Activated CD8-positive, alpha-beta memory T cell treated with anti-CD3 and anti-CD28 coated beads, Interleukin-2, amount 50 U/mL, for 1 hour (primary cell): ENCODE data around the gene HLTF.

Experiments used
- DNase-seq: peaks from one replicate; pipeline ENCODE4 v3.0.0-alpha.2; 2020; ENCODE audit errors: extremely low read depth

The HLTF gene

DNA sequence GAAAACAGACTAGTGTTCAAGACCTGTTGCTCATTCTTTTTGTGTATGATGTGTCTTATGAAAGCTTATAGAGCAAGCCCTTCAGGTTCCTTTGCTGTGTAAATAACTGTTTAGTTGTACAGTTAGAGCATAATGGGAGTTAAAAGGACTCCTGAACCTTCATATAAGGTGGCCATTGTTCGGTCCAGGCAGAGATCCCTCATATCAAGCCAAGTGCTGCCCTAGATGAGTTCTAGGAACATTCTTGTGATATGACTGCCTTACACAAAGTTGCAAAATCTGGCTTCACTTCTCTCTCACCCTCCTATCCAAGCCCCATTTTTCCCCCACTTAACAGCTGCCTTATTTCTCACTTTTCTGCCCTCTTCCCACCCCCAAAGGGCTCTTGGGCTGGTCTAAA is 68.1 kb downstream of the HLTF start:
- DNase-seq = no peak

GRCh38 chr3:149016669-149017541 is 69.4 kb downstream of the HLTF start:
- no peak for DNase-seq

DNA sequence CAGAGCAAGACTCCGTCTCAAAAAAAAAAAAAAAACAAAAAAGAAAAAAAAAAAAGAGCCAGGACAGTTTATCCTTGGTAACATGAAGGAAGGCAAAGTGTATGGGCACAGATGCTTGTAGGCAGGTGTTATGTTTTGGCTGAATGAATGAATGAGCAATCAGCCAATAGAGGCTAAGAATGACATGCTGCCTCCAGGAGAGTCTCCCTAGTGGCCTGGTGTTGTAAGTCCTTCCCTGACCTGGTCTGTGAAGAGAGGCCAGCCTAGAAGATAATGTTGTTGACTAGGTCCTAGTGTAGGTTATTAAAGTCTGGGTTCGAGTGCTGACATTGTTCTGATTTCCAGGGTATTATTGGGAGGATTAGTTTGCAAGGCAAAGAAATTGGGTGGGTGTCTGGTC is 70.1 kb downstream of the HLTF start:
- DNase-seq = no peak

GRCh38 chr3:149015393-149015792 is 70.9 kb downstream of the HLTF start:
- DNase-seq = no peak

GRCh38 chr3:149013726-149014125 is 72.6 kb downstream of the HLTF start:
- no peak for DNase-seq

- DNase-seq = no peak
Observed at GRCh38 chr3:149011676-149012075, 74.7 kb downstream of the HLTF start.

DNA sequence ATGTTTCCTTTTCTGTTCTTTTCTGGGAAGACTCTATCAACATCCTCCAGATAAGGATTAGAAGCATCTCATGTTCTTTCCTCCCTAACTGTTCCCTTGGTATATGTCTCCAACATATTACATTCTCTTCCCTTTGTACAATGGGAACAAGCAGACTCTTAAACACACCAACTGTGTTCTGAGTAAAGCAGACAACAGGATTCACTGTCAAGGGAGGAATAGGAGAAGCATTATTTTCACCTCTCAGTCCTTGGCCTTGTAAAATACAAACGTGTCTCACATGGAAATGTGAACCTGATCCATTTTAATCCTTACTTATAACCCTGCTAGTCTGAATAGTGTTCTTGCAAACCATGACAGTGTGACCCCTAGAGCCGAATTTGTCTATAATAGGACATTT is 75.4 kb downstream of the HLTF start:
- DNase-seq = no peak

DNA sequence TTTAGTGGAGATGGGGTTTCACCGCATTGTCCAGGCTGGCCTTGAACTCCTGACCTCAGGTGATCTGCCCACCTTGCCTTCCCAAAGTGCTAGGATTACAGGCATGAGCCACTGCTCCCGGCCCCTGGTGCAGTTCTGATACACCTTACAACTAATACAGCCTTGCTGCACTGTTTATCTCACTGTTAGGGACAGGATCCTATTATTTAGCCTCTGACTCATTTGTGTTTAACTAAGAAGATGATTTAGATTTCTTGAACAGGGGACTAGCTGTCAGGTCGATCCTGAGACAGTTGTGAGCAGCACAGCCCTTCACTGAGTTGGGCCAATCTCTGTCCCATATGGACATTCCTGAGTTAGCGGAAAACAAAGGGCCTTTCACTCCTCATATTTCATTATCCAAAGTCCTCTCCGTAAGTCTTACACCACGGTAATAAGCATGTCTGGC is 75.8 kb downstream of the HLTF start:
- DNase-seq = no peak

DNA sequence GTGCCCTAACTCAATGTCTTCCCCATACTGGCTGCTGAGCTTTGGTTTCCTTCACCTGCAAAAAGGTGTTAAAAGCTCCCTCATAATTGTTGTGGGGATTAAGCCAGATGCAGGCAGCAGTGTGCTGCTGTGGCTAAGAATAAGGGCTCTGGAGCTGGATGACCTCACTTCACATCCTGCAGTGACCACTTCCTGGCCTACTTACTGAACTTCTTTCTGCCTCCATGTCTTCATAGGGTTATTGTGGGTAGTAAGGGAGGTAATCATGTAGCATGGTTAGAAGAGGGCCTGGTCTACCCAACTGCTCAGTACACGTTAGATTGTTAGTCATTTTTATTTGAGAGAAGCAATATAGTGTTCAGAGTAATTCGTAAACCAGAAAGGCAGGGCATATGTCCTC is 76.6 kb downstream of the HLTF start:
- no peak for DNase-seq

GRCh38 chr3:149007567-149008257 is 78.6 kb downstream of the HLTF start:
- no peak for DNase-seq

- no peak for DNase-seq
Observed at GRCh38 chr3:149005416-149005815, 80.9 kb downstream of the HLTF start.

DNA sequence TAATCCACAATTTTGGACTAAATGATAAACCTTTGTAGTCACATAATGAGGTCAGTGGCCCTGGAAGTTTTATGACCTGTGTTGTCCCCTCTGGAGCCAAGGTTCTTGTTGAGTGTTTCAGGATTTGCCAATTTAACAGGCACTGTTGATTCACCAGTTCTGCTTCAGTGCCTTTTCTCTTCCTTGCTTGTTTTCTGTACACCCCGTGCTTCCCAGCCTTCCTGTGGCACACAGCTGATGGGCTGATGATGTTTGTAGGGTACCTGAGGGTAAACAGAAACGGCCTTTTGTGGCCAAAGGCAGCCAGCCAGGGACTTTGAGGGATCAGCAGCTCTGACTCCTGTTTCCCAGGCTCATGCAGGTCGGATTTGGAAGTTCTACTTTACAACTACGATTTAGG is 81.7 kb downstream of the HLTF start:
- no peak for DNase-seq

DNA sequence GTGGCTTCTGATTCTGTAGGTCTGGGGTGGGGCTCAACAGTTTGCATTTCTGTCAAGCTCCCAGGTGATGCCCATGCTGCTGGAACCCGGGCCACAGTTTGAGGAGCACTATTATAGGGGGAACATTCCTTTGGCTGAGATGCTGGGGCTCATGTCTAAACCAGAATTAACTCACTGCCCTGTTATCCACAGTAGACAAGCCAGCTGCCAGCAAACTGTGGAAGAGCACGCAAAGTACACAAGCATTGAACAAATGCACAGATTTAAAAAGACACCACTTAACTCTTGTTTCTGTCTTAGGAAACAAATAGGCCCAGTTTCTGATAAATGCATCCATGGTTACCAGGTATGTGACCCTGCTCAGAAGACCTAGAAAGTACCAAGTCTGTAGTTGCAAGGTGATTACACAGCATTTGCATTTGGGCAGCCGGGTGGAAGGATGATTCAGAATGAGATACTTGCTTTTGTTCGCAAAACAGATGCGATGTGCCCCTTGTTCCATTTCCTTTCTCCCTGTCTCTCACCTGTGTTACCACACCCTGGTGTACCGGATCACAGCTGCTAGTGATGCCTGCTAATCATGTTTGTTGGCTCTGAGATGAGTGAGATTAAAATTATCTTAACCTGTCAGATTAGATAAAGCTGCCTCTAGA is 82.6 kb downstream of the HLTF start:
- no peak for DNase-seq

DNA sequence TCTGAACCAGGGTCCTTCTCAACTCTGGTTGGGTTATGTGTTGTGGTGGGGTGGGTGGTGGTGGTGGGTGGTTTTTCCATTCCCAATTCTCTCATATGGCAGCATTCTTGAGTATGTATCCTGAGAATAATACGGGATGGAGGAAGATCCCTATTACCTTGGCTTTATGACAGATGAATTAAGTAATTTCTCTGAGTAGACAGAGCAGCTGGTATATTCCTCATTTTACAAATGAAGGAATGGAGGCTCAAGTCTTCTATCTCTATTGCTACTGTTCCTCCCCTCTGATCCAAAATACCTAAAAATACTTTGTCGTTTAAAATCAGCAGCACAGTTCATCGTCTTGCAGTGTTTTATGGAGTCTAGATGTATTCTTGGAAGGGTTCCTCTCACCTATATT is 84.6 kb downstream of the HLTF start:
- DNase-seq = no peak

DNA sequence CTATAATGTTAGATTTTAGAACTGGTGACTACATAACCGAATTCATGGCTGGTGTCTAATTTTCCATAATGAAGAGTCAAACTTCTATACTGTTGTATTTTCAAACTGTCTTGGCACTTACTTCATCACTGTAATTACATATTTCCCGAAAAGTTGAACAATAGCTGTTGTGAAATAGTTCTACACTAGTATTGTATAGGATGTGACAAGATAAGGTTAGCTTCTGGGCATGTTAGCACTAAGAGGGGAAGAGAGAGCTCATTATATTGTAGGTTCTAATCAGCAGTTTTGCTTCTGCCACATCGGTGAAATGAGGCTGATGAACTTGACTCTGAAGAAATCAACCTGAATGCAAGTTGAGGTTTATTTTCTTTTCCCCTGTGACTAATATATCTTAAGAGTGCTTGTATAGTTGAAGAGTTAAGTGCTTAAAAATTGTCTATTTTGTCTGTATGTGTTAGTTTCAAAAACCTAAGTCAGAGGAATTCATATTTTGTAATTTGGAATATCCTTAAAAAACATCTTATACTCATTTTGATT is 86.1 kb downstream of the HLTF start:
- no peak for DNase-seq

GRCh38 chr3:148999806-149000205 is 86.5 kb downstream of the HLTF start:
- no peak for DNase-seq

DNA sequence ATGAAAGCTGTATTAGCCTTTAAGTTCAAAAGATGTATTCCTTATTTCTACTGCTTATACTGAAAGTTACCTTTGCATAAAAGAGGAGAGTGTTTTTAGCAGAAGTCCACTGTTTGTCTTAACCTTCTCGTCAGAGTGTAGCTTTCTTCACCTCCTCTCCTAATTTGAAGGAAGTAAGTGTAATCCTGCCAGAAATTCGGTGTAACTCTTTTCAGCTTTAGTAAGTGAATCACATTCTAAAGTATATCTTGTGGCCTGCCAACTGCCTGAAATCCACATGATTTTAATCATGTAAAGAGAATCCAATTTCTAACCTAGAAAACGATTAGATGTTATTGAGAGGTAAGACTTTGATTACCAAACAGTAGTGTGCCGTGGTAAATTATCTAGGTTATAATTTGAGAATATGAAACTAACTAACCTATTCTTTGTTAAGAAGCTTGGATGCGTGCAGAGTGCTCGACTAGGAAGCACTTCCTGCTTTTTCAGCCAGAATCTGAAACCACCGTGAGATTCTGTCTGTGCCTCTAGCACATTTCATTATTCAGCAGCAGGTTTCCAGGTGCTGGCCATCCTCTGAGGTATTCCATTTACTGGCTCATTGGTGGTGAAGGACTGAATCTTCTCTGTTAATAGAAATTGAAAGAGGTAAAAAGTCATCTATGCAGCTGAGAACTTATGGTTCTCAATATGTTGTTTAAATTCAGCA is 87.5 kb downstream of the HLTF start:
- no peak for DNase-seq

DNA sequence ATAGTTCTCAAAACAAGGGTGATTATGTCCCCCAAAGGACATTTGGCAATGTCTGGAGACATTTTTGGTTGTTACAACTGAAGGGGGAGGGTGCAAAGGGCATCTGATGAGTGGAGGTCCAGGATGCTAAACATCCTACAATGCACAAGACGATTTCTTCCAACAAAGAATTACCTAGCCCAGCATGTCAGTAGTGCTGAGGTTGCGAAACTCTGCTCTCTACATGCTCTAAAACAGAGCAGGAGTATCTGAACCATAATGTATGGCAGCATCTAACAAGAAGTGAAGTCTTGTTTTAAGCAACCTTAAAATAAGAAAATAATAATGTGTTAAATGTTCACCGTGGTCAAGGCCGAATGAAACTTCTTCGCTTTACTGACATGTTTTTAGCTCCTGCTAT is 88.0 kb downstream of the HLTF start:
- DNase-seq = no peak

DNA sequence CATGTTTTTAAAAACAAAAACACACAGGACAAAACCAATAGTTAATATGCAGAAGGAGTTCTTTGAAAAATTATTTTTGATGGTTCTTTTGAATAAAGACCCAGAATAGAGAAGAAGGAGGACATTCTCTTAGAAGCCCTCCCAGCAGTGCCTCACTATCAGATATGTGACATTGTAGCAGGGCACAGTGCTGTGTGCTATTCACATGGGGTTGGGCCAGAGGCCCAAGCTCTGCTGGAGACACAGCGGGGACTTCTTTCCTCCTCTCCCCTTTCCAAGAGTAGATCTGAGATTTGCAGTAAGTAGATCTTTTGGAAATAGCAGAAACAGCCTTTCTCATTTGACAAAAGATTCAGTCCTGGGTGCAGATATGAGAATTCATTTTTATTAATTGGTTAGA is 88.7 kb downstream of the HLTF start:
- no peak for DNase-seq

DNA sequence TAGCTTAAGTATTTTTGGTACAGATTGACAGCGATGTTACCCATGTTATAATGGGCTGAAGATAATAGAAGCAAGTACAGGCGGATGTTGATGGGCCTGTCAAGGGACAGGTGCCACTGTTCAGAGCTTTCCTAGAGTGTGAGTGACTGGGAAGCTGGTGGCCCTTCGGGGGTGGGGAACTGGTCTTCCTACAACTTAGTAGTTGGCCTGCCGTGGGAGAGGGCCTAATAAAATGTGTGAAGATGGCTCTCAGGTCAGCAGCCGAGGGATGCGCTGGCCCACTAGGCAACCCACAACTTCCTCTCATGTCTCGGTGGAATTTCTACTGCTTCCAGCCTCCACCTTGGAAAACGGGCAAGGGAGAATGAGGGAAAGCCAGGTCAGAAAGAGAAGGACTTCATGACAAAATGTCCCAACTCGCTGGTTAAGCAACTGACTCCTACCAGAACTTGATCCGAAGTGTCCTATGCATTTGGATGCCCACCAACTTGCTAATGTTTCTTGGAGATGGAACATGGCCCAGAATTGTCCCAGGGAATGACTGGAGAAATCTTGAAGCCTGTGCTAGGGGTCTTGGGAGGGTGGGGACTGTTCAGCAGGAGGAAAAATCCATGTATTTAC is 93.6 kb downstream of the HLTF start:
- DNase-seq = no peak

DNA sequence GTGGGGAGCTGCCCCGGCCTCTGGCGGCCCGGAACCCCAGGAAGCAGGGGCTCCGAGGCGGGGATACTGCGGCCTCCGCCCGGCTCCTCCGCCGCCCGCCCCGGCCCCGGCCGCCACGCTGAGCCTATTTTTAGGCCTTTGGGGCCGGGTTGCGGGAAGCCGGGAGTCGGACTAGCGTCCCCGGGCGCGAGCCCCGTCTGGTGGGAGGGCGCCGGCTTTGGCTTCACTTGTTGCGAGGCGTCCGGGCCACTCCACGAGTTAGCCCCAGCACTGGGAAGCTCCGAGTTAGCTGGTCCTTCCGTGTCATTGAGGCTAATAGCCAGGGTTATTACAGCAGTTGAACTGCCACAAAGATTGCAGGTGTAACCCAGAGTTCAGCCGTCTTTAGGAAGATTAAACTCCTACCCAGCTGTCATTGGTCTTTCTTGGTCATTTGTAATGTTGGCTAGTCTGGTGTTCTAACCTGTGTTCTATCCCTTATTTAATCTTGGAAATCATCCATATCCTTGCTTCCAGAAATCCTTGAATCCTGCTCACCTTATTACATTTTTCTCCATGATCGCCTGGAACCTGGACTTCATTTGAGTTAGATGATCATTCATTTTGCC is 94.2 kb downstream of the HLTF start:
- DNase-seq = no peak
